IPS DF 6.9 (cell line): ENCODE results near the gene BOC.

Experiments used
- DNase-seq: peaks from one replicate; pipeline ENCODE4 v3.0.0-alpha.2; 2013; ENCODE audit warnings: low read depth, low spot score
- H3K27ac ChIP-seq: one replicate; pipeline ENCODE4 v1.5.1; 2013; ENCODE audit warnings: low read length, control low read depth
- H3K27me3 ChIP-seq: 2 replicates; pipeline ENCODE4 v1.6.1; 2013; ENCODE audit warnings: mild to moderate bottlenecking, low read length; ENCODE audit not compliant: control insufficient read depth, insufficient read depth
- H3K36me3 ChIP-seq: 2 replicates; pipeline ENCODE4 v1.6.1; 2013; ENCODE audit warnings: low read length; ENCODE audit not compliant: control insufficient read depth, insufficient read depth
- H3K4me1 ChIP-seq: 2 replicates; pipeline ENCODE4 v1.6.1; 2013; ENCODE audit warnings: low read length; ENCODE audit not compliant: control insufficient read depth, insufficient read depth
- H3K4me3 ChIP-seq: 2 replicates; pipeline ENCODE4 v1.5.1; 2013; ENCODE audit warnings: mild to moderate bottlenecking, low read length
- H3K9me3 ChIP-seq: 2 replicates; pipeline ENCODE4 v1.6.1; 2013; ENCODE audit warnings: low read length, inconsistent platforms; ENCODE audit not compliant: control insufficient read depth, insufficient read depth
- WGBS: extraction: QIAGEN DNeasy Blood & Tissue Kit; methylation state at CpG from one replicate; pipeline ENCODE4 v1.1.7; 2013; ENCODE audit warnings: mixed read lengths, missing lambda C conversion rate; ENCODE audit not compliant: insufficient read length, insufficient coverage; 5-methylcytosine and 5-hydroxymethylcytosine counted together

The BOC gene

DNA sequence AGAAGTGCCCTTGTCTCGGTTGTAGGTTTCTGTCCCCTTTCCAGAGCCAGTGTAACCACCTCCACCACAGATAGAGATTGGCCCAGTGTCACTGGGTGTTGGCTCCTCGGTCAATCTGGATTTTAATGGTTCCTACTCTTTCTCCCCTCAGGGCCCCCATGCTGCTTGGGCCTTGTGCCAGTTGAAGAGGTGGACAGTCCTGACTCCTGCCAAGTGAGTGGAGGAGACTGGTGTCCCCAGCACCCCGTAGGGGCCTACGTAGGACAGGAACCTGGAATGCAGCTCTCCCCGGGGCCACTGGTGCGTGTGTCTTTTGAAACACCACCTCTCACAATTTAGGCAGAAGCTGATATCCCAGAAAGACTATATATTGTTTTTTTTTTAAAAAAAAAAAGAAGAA lies 75.2 kb downstream of the BOC start:
- Histone ChIP-seq H3K4me3 (no peak overlapping the region), H3K27me3 (no peaks in the 10 kb centered on the region), H3K27ac (no peak overlapping the region), H3K36me3 (0 out of 2 replicates have a peak, but pooled peaks cover 3% of the 10 kb centered on the region), H3K4me1 (no peaks in the 10 kb centered on the region), H3K9me3 (no peaks in the 10 kb centered on the region)
- whole genome bisulfite sequencing: no CpG with 5 or more reads among the region's 6 CpGs
- DNase-seq: no peak

- no peak overlapping the region for H3K27ac ChIP-seq
- H3K27me3 ChIP-seq: no peaks in the 10 kb centered on the region
- no peak for DNase-seq
- WGBS: no CpG with 5 or more reads among the region's 10 CpGs
- H3K9me3 ChIP-seq: no peaks in the 10 kb centered on the region
- no peaks in the 10 kb centered on the region for H3K4me1 ChIP-seq
- 0 out of 2 replicates have a peak, but pooled peaks cover 3% of the 10 kb centered on the region for H3K36me3 ChIP-seq
- no peak overlapping the region for H3K4me3 ChIP-seq
These were observed 75.9 kb downstream of the BOC start for GRCh38 chr3:113287111-113287802.

GRCh38 chr3:113287803-113288648 lies 76.7 kb downstream of the BOC start:
- Histone ChIP-seq H3K4me1 (no peaks in the 10 kb centered on the region), H3K36me3 (0 out of 2 replicates have a peak, but pooled peaks cover 3% of the 10 kb centered on the region), H3K4me3 (no peak overlapping the region), H3K27ac (no peak overlapping the region), H3K27me3 (no peaks in the 10 kb centered on the region), H3K9me3 (no peaks in the 10 kb centered on the region)
- no peak for DNase-seq
- no CpG with 5 or more reads among the region's 5 CpGs for WGBS

DNA sequence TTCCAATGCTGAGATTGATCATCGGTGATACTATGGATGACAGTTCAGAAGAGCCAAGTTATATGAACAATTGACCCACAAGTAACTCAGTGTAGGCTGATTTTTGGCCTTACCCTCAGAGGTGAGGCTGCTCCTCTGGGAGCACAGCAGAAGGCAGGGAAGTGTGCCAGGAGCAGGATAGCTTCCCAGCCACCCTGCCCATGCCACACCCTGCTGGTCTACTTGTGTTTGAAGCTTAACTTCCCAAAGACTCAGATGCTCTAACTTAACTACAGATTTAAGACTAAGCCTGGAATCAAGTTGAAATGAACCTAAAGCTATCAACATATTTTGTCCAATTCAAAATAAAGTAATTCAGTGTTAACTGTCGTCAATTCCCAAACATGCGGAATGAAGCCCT lies 77.5 kb downstream of the BOC start:
- no CpG with 5 or more reads among the region's 3 CpGs for WGBS
- Histone ChIP-seq H3K9me3 (no peaks in the 10 kb centered on the region), H3K27me3 (no peaks in the 10 kb centered on the region), H3K4me1 (no peaks in the 10 kb centered on the region), H3K27ac (no peak overlapping the region), H3K36me3 (0 out of 2 replicates have a peak, but pooled peaks cover 3% of the 10 kb centered on the region), H3K4me3 (no peak overlapping the region)
- DNase-seq: no peak

DNA sequence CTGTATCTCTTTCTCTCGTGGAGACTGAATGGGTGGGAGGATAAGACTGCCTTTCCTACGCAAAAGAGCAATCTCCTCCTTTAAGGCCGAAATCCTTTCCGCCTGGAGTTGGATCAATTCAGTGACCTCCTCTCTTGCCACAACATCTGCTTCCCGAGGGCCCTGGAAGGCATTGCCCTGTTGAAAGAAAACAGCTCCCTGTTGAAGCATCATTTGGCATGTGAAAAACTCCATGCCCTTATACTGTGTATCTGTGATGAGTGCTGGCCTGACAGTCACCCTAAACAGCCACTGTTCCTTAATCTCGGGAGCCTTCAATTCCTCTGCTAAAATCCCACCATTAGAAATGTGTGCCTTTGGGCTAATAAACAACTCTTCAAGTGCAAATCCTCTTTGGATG lies 80.2 kb downstream of the BOC start:
- no CpG with 5 or more reads among the region's 6 CpGs for WGBS
- no peaks in the 10 kb centered on the region for H3K36me3 ChIP-seq
- no peaks in the 10 kb centered on the region for H3K27me3 ChIP-seq
- no peak overlapping the region for H3K4me3 ChIP-seq
- no peak overlapping the region for H3K27ac ChIP-seq
- H3K4me1 ChIP-seq: no peaks in the 10 kb centered on the region
- no peaks in the 10 kb centered on the region for H3K9me3 ChIP-seq
- DNase-seq: no peak

GRCh38 chr3:113292933-113293332 lies 81.6 kb downstream of the BOC start:
- Histone ChIP-seq H3K36me3 (no peaks in the 10 kb centered on the region), H3K27me3 (no peaks in the 10 kb centered on the region), H3K9me3 (no peaks in the 10 kb centered on the region), H3K27ac (no peak overlapping the region), H3K4me3 (no peak overlapping the region), H3K4me1 (peaks cover under 1% of the 10 kb centered on the region)
- DNase-seq: no peak
- no CpG with 5 or more reads among the region's 2 CpGs for WGBS

- no peak overlapping the region for H3K4me3 ChIP-seq
- peaks cover 3% of the 10 kb centered on the region for H3K4me1 ChIP-seq
- no peaks in the 10 kb centered on the region for H3K36me3 ChIP-seq
- H3K9me3 ChIP-seq: no peaks in the 10 kb centered on the region
- no peak overlapping the region for H3K27ac ChIP-seq
- no peaks in the 10 kb centered on the region for H3K27me3 ChIP-seq
- no peak for DNase-seq
- WGBS: no CpG with 5 or more reads among the region's 1 CpG
These were observed 82.0 kb downstream of the BOC start for GRCh38 chr3:113293348-113293747.

DNA sequence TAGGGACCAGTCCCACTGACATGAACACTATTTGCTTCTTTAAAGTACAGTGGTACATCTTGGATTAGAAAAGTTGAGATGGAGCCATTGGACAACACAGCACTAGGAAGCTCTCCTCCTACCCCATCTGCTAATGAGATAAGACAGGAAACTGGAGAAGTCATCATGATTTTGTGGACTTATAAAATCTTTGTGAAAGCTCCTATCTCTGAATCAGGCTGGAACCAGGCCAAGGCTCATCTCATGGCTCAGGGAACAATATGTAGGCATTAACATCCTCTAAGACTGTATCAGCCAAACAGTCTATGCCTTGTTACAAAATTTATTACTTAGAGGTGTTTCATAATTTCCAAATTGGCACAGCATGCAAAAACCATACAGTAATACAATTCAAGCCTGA lies 84.1 kb downstream of the BOC start:
- H3K4me1 ChIP-seq: peaks cover 3% of the 10 kb centered on the region
- H3K27ac ChIP-seq: no peak overlapping the region
- H3K4me3 ChIP-seq: no peak overlapping the region
- no peaks in the 10 kb centered on the region for H3K36me3 ChIP-seq
- H3K27me3 ChIP-seq: no peaks in the 10 kb centered on the region
- no peak for DNase-seq
- no peaks in the 10 kb centered on the region for H3K9me3 ChIP-seq

DNA sequence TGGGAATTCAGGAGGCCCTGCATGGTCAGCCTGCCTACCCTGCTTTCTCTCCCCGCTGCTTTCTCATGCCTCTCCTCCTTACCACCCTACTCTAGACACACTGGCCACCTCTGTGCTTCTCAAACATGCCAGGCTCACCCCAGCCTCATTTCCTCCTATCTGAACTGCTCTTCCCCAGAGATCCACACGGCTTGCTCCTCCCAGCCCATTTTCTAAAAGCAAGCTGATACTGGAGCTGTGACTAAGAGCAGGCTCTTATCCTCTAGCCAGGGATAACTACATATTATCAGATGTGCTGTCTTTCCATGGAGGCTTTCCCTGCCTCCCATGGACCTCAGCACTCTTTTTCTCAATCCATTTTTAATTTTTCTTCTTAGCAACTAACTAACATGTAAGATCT lies 85.9 kb downstream of the BOC start:
- DNase-seq: no peak
- no CpG with 5 or more reads among the region's 2 CpGs for WGBS
- H3K27ac ChIP-seq: no peak overlapping the region
- H3K4me1 ChIP-seq: peaks cover 3% of the 10 kb centered on the region
- H3K4me3 ChIP-seq: no peak overlapping the region
- H3K27me3 ChIP-seq: no peaks in the 10 kb centered on the region
- no peaks in the 10 kb centered on the region for H3K9me3 ChIP-seq
- no peaks in the 10 kb centered on the region for H3K36me3 ChIP-seq

DNA sequence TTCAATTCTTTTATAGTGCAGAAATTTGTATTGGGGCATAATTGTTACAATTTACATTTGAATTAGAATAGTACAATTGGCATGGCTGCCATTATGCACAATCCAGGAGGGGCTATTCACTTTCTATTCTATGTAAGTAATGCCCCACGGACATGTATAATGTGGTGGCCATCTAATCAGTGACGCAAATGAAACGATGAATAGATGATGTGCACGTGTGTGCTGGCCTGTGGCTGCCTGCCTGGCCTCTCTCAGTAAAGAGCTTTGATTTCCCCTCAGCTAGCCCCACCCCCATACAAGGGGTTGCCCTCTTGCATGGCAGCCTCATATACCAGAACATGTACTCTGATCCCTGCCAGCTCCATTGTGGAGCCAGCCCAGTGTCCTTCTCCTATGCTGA lies 86.5 kb downstream of the BOC start:
- WGBS: no CpG with 5 or more reads among the region's 4 CpGs
- Histone ChIP-seq H3K27ac (no peak overlapping the region), H3K4me3 (no peak overlapping the region), H3K36me3 (no peaks in the 10 kb centered on the region), H3K27me3 (no peaks in the 10 kb centered on the region), H3K9me3 (no peaks in the 10 kb centered on the region), H3K4me1 (peaks cover 3% of the 10 kb centered on the region)
- DNase-seq: no peak
